HPDE6-E6E7 (cell line): ENCODE results near the gene BBS9.

Experiments
- DNase-seq: peaks from one replicate; pipeline ENCODE4 v3.0.0; 2011; ENCODE audit warnings: missing footprints; ENCODE audit errors: extremely low spot score

The BBS9 gene

GRCh38 chr7:33127085-33127484, 2.3 kb upstream of the BBS9 start:
- DNase-seq = no peak

DNA sequence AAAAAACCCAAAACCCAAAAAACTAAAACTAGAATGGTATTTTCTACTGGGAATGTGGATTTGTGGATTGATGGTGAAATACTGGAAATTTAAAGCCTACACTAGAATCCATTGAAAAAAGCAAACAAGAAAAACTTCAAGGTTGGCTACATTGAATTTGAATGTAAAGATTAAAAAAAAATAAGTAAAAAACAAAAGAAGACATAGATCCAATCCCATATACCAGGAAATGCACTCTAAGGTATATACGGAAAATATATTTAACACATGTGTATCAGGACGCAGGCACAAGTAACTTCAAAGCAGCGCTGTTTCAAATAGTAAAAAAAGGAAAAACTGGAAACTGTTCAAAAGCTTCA, 754 bp upstream of the BBS9 start:
- DNase-seq = no peak

DNA sequence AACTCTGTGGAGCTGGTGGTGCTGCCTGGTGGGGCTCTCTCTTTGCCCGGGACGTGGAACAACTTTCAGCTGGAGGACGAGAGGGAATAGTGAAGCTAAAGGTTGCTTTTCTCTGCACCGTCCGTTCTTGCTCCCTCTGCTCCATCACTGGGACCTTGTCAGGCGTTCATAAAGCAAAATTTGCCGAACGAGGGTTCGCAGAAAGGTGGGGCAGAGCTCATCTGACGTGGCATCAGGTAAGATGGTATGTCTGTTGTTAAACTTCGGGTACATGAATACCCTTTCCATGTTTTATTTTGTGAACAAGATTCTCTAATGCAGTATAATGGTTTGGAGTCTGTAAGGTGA, 416 bp downstream of the BBS9 start:
- DNase-seq = no peak

DNA sequence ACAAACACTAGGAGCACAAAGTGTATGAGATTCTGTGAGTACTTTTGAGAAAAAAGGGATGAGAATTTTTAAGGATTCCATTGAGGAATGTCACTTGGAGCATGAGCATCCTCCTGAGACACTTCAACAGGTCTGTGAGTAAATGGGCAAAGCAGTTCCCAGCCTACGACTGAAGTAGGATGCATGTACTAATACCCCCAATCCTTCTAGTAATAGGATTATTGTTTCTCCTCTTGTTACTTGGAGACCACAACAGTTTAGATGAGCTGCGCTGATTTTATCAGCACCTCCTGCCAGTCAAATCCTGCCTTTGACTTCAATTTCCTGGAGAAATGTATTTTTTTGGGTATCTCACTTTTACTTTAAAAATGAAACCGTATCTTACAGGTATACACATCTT, 820 bp downstream of the BBS9 start:
- no peak for DNase-seq

- no peak for DNase-seq
Measured at GRCh38 chr7:33137103-33137502, 7.7 kb downstream of the BBS9 start.

DNA sequence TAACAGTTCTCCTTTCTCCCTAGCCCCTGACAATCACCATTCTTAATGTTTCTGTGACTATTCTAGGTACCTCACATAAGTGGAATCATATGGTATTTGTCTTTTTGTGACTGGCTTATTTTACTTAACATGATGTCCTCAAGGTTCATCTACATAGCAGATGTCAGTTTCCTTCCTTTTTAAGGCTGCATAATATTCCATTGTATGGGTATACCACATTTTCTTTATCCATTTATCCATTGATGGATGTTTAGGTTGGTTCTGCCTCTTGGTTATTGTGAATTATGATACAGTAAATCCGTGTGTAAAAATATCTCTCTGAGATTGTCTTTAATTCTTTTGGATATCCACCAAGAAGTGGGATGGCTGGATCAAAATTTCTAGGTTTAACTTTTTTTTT, 13.2 kb downstream of the BBS9 start:
- DNase-seq = no peak

DNA sequence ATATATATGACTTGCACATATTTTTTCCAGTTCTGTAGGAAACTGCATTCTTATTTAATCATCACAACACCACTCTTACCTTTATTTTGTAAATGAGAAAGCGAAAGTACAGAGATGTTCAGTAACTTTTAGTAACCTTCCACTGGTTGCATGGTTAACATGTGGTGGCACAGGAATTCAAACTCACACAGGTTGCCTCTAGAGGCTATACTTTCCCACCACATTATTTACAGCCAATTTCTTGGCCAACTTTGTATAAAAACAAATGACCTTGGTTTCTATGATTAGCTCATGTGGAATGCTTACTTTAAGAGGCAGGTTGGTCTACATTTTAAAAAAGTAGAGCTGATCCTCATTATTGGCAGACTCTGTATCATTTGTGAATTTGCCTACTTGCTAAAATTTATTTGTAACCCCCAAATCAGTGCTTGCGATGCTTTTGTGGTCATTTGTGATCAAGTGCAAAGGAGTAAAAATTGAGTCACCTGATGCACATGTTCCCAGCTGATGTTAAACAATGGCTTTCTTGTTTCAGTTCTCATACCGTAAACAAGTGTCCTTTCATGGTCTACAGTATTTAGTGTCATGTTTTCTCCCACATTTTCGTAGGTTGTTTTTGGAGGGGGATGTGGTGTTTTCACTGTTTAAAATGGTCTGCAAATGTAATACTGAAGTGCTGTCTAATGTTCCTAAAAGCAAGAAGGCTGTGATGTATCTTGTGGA, 14.8 kb downstream of the BBS9 start:
- DNase-seq = no peak

- DNase-seq = no peak
Measured at GRCh38 chr7:33145156-33145555, 15.8 kb downstream of the BBS9 start.

GRCh38 chr7:33152087-33152486, 22.7 kb downstream of the BBS9 start:
- no peak for DNase-seq

DNA sequence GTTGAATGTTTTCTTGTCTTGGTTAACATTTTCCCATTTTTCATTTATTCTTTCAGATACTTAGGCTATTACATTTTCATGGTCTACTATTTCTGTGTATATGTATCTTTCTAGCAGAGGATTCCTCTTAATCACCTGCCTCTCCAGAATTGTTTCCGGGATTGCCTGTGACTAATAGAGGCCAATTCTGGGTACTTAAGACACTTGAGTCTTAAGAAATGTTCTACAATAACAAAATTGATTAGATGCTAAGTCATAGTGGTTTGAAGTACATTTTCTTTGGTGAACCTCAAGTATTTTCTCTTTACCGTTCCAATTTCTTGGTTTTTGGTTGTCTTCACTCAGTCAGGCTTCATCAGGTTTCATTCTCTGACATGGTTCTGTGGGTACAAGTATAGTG, 26.4 kb downstream of the BBS9 start:
- no peak for DNase-seq

GRCh38 chr7:33156441-33156840, 27.1 kb downstream of the BBS9 start:
- DNase-seq = no peak

DNA sequence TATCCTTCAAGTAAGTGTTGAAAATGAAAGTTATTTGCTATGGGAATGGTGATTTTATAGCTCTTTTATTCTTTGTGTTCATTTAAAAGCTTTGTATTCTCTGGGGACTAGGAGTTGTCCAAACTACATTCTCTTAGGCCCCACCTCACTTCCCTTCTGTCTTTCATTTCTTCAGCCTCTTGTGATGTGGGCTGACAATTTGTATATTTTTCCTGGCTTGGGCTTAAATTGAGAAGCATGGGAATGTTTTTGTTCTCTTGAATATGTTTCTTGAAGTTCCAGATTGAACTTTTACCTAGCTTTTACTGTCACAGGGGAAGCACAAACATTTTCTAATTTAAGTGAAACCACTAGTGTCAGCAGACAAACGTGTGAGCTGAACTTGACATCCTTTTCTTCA, 27.9 kb downstream of the BBS9 start:
- DNase-seq = no peak

- no peak for DNase-seq
Measured at GRCh38 chr7:33157781-33158180, 28.4 kb downstream of the BBS9 start.

DNA sequence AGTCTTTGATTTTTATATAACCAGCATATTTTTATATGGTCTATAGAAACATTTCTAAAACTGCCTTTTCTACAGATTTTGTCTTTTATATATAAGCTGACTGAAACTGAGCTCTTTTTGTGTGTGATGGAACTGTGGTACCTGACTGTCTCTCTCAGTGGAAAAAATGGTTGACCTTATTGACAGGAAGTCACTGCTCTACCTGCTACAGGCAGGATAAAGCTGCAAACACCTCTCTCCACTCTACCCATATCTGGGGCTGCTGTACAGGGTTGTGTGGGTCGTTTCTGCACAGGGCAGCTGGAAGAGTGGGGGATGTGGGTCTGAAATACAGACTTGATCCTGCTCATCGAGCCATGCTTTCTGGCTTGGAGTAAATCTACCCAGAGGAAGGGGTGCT, 48.5 kb downstream of the BBS9 start:
- DNase-seq = no peak

DNA sequence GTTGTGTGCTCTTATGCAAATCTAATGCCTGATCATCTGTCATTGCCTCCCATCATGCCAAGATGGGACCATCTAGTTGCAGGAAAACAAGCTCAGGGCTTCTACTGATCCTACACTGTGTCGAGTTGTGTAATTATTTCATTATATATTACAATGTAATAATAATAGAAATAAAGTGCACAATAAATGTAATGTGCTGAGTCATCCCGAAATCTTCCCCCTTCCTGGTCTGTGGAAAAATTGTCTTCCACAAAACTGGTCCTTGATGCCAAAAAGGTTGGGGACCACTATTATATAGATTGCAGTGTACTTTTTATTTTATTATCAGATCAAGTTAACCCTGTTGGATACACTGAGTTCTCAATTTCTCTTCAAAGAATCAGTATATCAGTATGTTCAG, 50.2 kb downstream of the BBS9 start:
- DNase-seq = no peak

DNA sequence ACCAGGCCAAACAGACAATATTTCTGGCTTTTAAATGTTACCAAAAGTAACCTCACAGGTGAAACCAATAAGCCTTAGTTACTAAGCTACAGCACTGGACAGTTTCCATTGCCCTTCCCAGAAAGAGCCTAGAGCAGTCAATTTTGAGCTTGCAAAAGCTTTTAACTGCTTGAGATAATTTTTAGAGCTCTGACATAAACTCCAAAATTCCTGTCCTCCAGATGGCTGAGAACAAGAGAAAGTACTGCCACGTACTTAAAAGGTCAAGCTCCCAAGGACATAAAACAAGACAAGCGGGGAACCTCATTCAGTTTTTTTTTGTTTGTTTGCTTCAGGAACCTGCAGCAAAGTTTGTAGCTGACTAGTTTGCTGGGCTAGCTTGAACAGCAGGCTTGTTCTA, 54.1 kb downstream of the BBS9 start:
- DNase-seq = no peak

GRCh38 chr7:33184828-33185227, 55.5 kb downstream of the BBS9 start:
- DNase-seq = no peak

GRCh38 chr7:33185786-33186185, 56.4 kb downstream of the BBS9 start:
- peak; percentile 39 for DNase-seq

DNA sequence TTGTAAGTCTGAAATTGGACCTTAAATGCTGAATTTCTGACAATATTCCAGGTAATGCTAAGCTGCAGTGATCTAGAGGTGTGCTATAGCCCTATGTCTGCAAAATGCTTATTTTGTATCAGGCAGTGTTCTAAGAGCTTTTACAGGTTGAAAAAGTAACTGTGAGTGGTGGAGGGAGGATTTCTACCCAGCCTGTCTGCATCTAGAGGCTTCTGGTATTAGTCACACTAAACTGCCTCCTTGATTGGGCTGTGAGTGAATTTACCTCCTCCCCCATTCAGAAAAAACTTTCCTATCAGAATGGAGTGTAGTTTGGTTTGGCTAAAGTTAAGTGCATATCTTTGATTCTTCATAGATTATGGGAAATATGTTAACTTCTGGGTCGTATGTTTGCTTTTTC, 56.8 kb downstream of the BBS9 start:
- no peak for DNase-seq

DNA sequence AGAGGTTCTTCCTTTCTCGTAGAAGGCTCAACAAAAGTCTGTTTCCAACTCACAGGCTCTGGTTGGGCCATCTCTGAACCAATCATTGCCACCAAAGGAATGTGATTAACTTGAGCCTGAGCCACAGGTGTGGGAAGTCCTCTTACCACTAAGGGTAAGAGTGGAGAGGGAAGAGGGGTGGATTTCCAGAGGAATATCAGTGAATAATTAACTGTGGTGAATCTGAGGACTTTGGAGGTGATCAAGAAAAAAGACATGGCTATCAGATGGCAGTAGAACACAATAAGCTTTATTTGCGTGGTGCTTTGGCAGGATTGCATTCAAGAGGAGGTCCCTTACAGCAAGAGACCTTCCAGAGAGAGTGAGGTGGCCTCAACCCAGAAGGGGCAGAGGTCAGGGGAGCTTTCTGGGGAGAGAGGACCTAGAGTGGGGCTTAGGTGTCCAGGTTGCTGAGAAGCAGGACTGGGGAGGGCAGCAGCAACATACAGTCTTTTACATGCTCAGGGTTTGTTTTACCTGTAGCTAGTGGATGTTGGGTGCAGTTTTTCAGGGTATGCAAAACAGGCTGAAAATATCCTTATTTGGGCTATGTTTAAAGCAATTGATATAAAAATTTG, 61.4 kb downstream of the BBS9 start:
- no peak for DNase-seq

GRCh38 chr7:33191340-33191739, 62.0 kb downstream of the BBS9 start:
- DNase-seq = peak; percentile 74

- no peak for DNase-seq
Measured at GRCh38 chr7:33192695-33193291, 63.4 kb downstream of the BBS9 start.

GRCh38 chr7:33193308-33193864, 64.0 kb downstream of the BBS9 start:
- DNase-seq = no peak
